ENCODE results near the gene MAP1LC3A.

Gene MAP1LC3A

DNA sequence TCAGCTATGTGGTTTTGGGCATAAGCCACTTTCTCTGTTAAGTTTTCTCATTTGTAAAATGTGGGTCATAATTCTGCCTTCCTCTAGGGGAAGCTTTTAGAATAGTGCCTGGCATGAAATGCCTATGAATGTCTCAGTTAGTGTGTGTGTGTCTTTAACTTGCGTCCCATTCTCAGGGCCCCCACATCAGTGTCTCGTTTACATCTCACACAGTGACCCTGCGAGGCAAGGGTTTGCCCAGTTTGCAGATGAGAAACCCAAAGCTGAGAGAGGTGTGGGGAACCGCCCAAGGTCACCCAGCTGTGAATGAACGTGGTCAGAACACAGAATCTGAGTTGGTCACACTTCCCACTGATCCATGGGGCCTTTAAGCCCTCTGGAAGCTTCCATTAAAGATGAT is 28.2 kb upstream of the MAP1LC3A start:
- no peak for DNase-seq

DNA sequence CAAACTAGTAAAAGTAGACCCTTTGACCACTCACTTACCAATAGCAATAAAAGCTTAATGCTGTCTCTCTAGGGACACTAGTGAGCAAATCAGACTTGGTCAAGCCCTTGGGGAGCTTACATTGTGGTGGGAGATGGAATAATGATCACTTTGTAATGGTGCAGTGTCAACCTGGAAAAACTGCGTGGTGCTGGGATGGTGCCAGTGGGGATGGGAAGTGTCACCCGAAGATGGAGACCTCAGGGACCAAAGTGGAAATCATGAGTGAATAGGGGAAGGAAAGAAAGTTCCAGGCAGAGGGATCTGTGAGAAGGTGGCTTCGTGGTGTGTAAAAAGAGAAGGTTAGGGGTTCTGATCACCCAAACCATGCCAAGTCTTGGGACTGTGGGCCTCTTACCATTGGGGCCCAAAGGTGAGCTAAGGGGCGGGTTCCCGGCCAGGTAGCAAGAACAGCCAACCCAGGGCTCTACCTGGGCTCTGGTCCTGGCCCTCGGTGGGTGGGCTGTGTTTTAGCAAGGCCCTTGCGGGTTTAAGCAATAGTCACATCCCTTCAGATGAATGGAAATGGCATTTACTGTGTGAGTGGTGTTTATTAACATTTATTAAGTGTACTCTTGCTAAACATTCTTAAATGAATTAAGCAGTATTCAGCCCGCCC is 26.8 kb upstream of the MAP1LC3A start:
- DNase-seq, result no peak

DNA sequence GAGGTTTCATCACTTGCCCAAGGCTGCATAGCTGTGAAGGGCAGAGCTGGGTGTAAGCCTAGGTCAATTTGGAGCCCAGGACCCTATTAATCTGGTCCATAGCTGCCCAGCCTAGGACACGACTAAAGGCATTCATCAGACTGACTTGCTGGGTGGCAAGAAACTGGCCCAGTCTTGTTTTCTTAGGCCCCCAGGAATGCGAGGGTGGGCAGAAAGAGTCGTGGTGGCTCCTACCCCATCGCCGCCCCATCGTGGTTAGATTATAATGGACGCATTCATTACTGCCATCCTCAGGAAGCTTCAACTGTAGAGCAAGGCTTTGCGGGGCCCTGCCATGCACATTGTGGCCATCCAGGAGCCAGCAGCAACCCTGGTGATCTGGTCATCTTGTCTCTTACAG is 26.2 kb upstream of the MAP1LC3A start:
- no peak for DNase-seq

DNA sequence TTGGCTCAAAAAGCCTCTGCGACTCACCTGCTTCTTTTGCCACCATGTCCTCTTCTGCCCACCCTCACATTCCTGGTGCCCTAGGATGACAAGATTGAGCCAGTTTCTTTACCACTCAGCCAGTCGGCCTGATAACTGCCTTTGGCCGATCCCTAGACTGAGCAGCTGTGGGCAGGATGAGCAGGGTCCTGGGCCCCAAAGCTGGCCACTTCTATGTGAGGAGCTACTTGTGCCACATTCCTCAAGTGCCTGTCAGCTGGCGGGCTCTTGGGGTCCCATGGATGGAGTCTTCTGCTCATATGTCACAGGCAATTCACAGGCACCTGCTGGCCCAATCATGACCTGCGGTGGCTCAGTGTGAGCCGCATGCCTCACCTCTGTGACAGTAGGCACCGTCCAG is 25.8 kb upstream of the MAP1LC3A start:
- DNase-seq, result no peak

DNA sequence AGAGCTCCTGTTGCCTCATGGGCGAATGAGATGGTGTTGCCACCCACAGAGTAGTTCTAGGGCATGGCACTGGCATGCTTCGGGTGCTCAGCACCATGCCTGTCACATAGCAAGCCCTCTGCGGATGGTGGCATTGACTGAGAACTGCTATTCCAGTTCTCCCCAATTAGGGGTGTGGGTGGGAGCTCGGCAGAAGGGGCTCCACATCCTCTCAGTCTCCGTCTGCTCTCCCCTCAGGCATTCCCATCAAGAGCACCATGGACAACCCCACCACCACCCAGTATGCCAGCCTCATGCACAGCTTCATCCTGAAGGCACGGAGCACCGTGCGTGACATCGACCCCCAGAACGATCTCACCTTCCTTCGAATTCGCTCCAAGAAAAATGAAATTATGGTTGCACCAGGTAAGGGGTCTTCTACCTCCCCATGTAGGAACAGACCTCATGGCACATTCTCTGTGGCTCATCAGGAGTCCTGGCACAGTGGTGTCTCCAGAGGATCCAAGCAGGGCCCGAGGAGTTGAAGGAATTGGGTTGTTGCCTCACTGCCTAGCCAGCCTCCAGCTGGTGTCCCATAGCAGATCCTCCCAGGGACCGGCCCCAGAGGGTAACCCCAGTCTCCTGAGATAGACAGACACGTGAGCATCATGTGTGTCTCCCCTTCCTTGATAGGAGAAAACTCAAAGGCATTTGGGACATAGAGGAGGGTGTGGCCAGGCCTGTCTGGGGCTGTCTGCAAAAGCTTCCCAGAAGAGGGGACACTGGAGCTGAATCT is 23.9 kb upstream of the MAP1LC3A start:
- no peak for DNase-seq

DNA sequence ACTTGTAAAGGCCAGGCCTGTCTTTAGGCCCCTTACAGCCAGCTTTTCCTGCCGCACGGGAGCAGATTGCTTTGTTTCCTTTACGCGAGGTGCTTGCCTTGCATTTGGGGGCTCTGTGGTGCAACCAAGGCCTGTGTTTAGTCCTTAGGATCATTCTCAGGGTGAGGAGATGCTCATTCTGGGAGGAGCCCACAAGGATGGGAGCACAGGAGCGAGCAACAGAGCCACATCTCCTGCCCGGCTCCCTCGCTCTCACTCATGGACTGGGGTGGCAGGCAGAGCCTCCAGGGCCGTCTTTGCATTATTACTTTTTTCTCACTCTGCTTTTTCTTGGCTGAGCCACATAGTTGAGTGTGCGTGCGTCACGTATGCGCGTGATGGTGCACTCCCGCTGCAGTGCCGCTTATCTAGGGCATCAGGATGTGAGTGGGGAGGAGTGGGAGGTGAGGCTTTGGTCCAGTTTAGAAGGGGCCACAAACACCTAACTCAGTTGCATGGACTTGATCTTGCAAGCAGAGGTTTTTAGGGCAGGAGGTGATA is 23.1 kb upstream of the MAP1LC3A start:
- no peak for DNase-seq

DNA sequence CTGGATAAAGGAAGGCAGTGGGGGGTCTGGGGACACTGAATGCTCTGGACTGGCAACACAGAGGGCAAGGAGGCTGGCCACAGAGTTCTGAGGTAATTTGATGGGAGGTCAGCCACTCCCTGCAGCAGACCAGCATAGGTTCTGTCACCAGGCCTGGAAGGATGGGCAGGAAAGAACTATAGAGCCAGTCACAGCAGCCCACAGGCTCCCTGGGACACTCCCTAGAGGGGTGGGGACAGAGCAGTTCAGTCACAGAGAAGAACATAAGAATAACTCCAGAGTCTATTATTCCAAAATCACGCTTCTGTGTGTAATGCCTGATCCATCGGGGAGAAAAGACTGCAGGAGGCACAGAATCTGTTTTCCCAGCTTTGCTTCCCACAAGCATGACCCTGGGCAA is 22.7 kb upstream of the MAP1LC3A start:
- no peak for DNase-seq

DNA sequence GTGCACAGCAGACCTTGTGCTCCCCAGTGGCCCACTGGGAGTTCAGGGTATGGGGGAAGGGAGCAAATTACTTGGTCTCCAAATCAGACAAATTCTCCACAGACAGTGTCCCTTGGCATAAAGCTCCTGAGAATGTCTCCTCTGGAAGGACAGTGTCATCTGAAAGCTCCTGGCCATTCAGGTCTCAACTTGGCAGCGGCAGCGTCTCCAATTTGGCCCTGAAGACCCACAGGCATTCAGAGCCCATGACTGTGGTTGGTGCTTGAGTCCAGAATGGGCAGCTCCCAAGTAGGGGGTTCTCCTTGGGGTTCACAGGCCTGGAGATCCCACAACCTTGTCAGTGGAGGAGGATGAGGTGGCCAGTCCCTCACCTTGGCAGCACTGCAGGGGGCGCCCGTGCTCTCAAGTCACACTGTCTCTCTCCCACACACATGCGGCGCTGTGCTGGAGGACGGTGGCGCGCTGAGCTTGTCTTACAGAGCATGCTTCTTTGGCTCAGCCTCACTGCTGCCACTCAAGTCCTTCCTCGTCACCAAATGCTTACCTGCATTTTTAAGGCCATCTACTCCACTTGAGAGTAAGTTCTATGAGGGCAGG is 21.6 kb upstream of the MAP1LC3A start:
- peak; percentile 10 to 31 (median 21) for DNase-seq

DNA sequence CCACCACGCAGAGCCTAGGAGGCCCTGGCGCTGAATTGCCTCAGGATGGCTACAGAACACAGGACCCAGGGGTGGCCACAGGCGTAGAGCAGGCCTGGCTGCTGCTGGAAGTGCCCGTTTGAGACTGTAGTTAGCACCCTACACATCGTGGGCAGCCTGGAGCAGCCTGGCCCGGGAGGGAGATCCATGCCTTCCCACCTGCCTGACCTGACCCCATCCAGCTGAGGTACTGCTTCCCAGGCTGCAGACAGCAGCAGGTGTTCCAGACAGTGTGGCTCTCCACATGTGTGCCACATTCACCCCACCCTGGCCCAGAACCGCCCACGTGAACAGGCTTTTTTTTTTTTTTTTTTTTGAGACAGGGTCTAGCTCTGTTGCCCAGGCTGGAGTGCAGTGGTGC is 20.9 kb upstream of the MAP1LC3A start:
- DNase-seq, result no peak

DNA sequence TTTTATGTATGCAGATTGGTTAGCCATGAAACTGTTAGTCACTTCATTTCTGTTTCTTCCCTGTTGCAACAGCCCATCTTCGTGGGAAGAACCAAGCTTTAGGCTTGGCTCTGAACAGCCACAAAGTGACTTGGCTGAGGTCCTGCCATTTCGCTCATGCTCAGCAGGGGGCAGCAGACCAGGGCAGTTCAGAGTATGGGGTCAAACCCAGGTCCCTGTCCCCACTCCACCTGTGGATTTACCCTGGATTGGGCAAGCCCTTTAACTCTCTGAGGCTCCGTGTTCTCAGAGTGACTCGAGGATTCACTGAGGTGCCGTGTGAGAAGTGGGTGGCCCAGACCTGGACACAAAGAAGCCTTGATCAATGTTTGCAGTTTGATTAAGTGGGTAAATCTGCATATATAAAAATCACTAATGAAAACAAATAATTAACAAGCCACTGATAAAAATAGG is 19.8 kb upstream of the MAP1LC3A start:
- DNase-seq, result peak in 1 of 3 experiments; percentile 60

DNA sequence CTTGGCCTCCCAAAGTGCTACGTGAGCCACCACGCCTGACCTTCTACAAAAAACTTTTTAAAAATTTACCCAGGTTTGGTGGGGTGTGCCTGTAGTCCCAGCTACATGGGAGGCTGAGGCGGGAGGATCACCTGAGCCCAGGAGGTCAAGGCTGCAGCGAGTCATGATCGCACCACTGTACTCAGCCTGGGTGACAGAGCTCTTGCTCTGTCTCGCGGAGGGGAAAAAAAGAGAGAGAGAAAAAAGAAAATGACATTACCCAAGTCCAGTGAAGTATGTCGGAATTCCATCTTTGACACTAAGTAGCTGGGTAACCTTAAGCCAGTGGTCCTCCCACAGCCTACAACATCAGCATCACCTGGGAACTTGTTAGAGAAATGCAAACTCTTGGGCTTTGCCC is 18.8 kb upstream of the MAP1LC3A start:
- no peak for DNase-seq

DNA sequence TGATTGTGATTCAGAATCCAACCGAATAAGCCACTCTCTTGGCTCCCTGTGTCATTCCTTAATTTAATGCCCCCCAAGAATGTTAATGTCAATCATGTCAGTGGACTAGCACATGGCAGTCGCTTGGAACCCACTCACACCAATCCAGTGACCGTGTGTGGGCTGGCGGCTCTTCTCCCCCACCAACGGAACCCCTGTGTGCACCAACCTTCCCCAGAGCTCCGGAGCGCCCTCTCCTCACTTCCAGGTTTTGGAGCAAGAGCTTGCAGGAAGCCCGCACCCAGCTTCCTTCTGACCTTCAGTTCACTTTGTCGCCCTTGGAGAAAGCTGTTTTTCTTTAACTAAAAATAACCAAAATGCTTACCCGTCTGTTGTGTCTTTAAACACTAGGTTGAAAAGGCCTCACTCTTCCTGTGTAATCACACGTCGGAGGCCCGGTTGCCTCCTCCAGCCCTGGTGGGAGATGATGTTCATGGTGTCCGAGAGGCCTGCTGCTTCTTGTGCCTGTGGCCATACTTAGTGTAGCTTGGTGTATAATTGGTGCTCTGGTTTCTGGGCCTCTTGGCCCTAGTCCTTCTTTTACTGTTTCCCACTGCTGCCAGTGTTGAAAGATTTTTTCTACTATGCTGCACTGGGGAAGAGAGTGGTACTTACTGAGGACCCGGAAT is 17.8 kb upstream of the MAP1LC3A start:
- DNase-seq, result no peak

DNA sequence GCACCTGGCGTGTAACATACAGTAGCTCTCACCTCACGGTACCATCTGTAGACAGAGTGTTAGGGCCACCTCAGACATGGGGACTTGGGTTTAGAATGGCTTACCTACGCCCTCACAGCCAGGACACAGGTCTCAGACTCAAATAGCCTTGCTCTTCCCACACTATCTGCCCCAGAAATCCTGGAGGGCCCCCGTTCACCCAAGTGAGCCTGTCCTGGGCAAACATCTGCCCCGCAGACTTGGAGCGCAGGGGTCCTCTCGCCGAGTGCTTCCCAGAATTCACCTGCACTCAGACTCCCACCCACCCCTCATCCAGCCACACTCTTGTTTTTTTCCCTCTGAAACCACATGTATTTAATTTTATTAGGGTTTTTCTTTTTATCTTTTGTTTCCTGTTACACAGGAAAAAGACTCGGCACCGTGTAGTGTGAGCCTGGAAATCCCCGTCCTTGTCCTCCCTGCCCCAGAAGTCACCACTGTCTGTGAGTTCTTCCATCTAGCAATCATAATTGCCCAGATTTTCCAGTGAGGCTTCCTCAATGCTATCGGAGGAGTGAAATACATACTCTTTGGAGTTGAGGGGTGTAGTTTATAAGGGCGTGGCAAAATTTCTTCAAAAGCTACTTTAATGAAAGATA is 17.1 kb upstream of the MAP1LC3A start:
- no peak for DNase-seq

DNA sequence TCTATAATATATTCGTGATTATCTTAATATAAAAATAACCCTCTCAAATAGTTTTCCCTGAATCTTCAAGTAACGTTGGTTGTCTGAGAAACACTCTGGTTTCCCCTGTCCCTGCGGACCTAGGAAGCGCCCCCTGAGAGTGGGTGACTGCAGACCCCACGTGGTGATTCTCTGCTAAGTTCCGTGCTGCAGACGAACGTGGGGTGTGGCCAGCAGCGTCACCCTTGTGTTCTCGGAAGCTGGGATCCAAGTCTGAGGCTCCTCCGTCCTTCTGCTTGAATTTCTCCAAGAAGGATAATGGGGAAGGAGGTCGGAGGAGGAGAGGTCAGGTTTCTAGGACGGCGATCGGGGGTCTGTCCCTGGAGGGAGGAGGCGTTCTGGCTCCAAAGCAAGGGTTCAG is 16.6 kb upstream of the MAP1LC3A start:
- no peak for DNase-seq

DNA sequence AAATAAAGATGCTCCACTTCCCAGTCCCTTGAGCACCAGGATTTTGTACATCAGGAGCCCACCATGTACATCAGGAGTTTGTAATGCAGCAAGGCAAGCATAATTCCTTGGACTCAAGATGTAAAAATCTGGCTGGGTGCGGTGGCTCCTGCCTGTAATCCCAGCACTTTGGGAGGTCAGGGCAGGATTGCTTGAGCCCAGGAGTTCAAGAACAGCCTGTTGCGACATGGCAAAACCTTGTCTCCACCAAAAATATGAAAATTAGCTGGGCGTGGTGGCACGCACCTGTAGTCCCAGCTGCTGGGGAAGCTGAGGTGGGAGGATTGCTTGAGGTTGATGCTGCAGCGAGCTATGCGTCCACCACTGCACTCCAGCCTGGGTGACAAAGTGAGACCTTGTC is 16.1 kb upstream of the MAP1LC3A start:
- no peak for DNase-seq

DNA sequence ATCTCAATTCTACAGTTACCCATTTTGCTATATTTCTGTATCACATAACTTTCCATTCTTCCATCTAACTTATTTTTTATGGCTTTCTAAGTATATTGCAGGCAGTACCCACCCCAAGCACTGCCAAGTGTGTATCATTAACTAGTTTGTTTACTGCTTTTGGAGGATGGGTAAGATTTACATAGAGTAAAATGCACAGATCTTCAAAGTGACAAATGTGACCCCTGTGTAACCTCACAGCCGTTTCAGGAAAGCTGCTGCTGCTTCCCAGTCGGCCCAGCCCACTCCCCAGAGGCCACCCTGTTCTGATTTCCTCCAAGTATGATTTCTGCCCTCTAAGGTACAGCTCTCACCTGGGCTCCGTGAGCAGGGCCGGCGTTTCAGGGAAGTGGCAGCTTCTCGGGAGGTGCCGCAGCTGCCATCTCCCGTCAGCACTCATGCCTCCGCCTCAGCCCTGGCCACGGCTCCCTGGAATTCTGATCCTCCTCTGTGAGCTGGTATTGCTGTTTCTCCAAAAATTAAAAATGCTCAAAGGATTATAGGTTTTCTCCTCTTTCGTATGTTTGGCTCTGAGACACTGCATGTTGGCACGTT is 15.0 kb upstream of the MAP1LC3A start:
- peak in 2 of 3 experiments; percentile 27 to 33 for DNase-seq

DNA sequence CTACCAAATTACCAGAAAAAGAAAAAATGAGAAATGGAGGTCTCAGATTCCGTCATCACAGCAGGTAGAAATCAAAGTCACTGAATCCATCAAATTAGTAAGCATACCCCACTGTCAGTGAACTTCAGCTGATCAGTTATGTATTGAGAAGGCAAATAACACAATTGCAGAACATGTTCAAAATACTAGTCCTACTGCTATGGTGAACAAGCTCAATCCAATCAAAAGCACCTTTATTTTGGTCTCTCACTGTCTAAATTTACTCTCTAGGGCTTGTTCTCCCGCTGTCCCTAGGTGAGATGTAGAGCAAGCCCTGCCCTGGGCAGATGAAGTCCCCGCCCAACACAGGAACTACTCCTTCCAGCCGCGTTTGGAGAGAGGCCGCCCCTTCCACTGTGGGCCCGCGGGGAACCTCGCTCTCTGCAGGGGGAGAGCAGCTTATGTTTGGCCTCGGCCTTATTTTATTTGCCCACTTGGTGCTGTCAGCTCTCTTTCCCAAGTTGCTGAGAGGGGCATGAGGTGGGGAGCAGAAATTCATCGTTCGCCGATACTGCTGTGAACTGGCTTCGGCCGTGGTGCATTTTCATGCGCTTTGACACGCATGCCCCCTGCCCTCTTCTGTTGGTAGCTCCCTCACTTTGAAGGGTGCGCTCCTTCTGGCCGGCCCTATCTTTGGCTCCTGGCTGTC is 14.3 kb upstream of the MAP1LC3A start:
- DNase-seq, result peak in 1 of 3 experiments; percentile 22

DNA sequence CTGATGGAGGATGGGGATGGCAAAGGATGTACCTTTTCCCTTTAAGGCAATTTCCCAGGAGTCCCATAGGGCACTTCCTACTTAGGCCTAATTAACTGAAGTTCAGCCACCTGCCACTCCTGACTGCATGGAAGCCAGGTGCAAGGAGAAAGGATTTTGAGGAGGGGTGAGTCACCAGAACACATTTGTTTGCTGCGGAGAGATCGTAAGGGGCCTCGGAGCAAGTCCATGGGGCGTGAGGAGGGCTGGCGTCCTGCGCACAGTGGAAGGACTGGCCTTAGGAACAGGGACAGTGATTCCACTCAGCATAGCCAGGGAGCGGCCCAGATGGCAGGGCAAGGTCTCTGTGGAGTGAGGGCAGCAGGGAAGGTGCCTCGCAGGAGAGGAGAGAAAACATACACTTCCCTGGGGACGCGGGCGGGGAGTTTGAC is 11.8 kb upstream of the MAP1LC3A start:
- DNase-seq, result peak; percentile 90 to 98 (median 91)

DNA sequence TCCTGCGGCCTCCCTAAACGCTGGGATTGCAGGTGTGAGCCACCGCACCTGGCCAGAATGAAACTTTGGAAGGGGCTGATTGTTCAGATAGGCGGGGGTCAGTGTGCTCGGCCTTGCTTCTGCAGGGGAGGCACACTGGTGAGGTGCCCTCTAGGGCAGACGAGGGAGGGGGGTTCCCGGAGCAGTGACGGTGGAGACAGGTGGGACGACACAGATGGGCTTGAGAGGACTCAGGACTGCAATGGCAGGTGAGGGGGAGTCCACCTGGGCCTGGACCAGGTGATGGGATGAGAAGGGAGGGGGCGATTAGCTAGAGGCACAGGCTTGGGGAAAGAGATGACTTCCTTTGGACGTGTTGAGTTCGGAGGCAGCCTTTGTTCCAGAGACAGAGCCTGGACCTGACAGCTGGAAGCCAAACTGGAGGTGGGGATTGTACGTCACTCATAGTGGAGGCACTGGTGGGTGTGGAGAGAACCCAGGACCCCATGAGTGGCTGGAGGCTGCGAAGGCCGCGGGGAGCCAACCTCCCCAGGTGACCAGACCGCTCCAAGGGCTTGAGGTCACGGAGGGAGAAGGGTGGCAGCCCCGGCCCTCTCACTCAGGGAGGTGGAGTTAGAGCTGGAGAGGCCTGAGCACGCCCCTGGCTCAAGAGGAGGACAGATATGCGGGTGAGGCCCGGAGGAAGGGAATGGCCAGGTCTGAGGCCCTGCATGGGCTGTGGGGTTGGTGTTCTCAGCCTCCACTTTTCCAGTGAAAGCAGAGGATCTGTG is 10.5 kb upstream of the MAP1LC3A start:
- DNase-seq, result peak in 1 of 3 experiments; percentile 53

DNA sequence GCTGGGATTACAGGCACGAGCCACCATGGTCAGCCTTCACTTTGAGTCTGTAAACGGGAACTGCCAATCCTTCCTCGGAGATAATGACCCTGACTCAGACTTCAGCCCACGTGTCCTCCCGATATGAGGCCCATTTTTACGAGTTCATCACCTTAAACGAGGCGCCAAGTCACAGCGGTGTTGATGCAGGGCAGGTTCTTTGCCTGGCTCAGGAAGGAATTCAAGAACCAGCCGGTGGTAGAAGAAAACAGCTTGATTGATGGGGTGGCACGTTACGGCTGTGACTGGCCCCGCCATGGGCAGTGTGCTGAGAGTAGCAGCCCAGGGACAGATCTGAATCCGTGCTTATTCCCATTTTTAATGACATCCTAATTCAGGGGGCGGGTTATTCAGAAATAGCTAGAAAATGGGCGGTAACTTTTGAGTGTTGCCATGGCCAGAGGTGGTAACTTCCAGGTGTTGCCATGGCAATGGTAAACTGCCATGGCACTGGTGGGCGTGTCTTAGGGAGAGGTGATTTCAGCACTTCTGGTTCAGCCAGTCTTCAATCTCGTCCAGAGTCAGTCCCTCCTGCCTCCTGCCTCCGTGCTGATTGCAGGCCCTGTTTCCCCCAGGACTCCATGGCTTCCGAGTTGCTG is 9.1 kb upstream of the MAP1LC3A start:
- DNase-seq, result peak; percentile 20 to 52 (median 21)

Data from NCI-H1417 (cell line).